Astrocyte (in vitro differentiated cells and primary cell): ENCODE results near the gene CLIC6. TPM values are rescaled to one million over a fixed set of nuclear protein-coding genes. Genes with fewer than 3 reads are reported as not detected.

ENCODE experiments used
- DNase-seq: peaks from one replicate; pipeline ENCODE4 v3.0.0-alpha.2; 2010; ENCODE audit warnings: low read depth
- FAIRE-seq: peaks from 2 replicates; lab custom pipeline; 2011; peaks lifted over from hg19 to GRCh38; lab: Jason Lieb, UNC
- H2AFZ ChIP-seq: 2 replicates; pipeline ENCODE4 v1.6.0; 2012; ENCODE audit warnings: low read depth, low read length, inconsistent platforms
- H3K27ac ChIP-seq: 2 replicates; pipeline ENCODE4 v1.5.1; 2011; ENCODE audit warnings: low read depth, low read length, inconsistent platforms
- H3K27me3 ChIP-seq: 2 replicates; pipeline ENCODE4 v1.6.0; 2011; ENCODE audit warnings: low read length, inconsistent platforms; ENCODE audit not compliant: insufficient read depth
- H3K36me3 ChIP-seq: 2 replicates; pipeline ENCODE4 v1.5.1; 2011; ENCODE audit warnings: low read length, inconsistent platforms; ENCODE audit not compliant: insufficient read depth
- H3K4me1 ChIP-seq: 2 replicates; pipeline ENCODE4 v1.5.1; 2011; ENCODE audit warnings: low read length, inconsistent platforms; ENCODE audit not compliant: insufficient read depth
- H3K4me2 ChIP-seq: 2 replicates; pipeline ENCODE4 v1.6.0; 2012; ENCODE audit warnings: low read length, inconsistent platforms
- H3K4me3 ChIP-seq: 2 replicates; pipeline ENCODE4 v1.5.1; 2011; ENCODE audit warnings: low read depth, mild to moderate bottlenecking, low read length, inconsistent platforms; ENCODE audit not compliant: insufficient read depth
- H3K79me2 ChIP-seq: 2 replicates; pipeline ENCODE4 v1.6.0; 2012; ENCODE audit warnings: mild to moderate bottlenecking, low read length, inconsistent platforms; ENCODE audit not compliant: insufficient read depth
- H3K9ac ChIP-seq: 2 replicates; pipeline ENCODE4 v1.6.0; 2012; ENCODE audit warnings: mild to moderate bottlenecking, low read length, inconsistent platforms
- H3K9me3 ChIP-seq: 2 replicates; pipeline ENCODE4 v1.5.1; 2012; ENCODE audit warnings: low read depth, mild to moderate bottlenecking, low read length, inconsistent platforms; ENCODE audit not compliant: insufficient read depth
- H4K20me1 ChIP-seq: 2 replicates; pipeline ENCODE4 v1.6.0; 2012; ENCODE audit warnings: low read length, inconsistent platforms; ENCODE audit not compliant: insufficient read depth
- H3K27ac Mint-ChIP-seq: one replicate; pipeline ENCODE4 v1.8.0; 2021; ENCODE audit warnings: mild to moderate bottlenecking, mixed read lengths; ENCODE audit not compliant: unreplicated experiment
- H3K27me3 Mint-ChIP-seq: one replicate; pipeline ENCODE4 v1.8.0; 2021; ENCODE audit warnings: low read depth, mixed read lengths; ENCODE audit not compliant: unreplicated experiment
- H3K36me3 Mint-ChIP-seq: one replicate; pipeline ENCODE4 v1.8.0; 2021; ENCODE audit warnings: low read depth, mixed read lengths; ENCODE audit not compliant: unreplicated experiment
- H3K4me1 Mint-ChIP-seq: one replicate; pipeline ENCODE4 v1.8.0; 2021; ENCODE audit warnings: low read depth, mixed read lengths; ENCODE audit not compliant: unreplicated experiment
- H3K4me3 Mint-ChIP-seq: one replicate; pipeline ENCODE4 v1.8.0; 2021; ENCODE audit warnings: mild to moderate bottlenecking, moderate library complexity, mixed read lengths; ENCODE audit not compliant: unreplicated experiment
- H3K9me3 Mint-ChIP-seq: one replicate; pipeline ENCODE4 v1.8.0; 2021; ENCODE audit warnings: mild to moderate bottlenecking, mixed read lengths; ENCODE audit not compliant: unreplicated experiment
- EZH2 ChIP-seq: IDR thresholded peaks from 2 replicates; pipeline ENCODE4 v1.6.1; 2012; ENCODE audit warnings: mild to moderate bottlenecking, low read length, inconsistent platforms; ENCODE audit not compliant: insufficient read depth
- total RNA-seq: library from RNA; stranded (reverse); gene quantifications from 2 replicates; pipeline ENCODE4 v1.2.1, GENCODE V29; 2021
- TF ChIP-seq, protein P1 (sequence below): IDR thresholded peaks from 2 replicates; pipeline ENCODE4 v1.5.1; 2011; ENCODE audit warnings: low read depth, mild to moderate bottlenecking, inconsistent platforms, low read length, moderate library complexity; ENCODE audit not compliant: insufficient read depth

Gene CLIC6
- total RNA-seq, 1 donor from 2014 or later: 0.30 TPM

DNA sequence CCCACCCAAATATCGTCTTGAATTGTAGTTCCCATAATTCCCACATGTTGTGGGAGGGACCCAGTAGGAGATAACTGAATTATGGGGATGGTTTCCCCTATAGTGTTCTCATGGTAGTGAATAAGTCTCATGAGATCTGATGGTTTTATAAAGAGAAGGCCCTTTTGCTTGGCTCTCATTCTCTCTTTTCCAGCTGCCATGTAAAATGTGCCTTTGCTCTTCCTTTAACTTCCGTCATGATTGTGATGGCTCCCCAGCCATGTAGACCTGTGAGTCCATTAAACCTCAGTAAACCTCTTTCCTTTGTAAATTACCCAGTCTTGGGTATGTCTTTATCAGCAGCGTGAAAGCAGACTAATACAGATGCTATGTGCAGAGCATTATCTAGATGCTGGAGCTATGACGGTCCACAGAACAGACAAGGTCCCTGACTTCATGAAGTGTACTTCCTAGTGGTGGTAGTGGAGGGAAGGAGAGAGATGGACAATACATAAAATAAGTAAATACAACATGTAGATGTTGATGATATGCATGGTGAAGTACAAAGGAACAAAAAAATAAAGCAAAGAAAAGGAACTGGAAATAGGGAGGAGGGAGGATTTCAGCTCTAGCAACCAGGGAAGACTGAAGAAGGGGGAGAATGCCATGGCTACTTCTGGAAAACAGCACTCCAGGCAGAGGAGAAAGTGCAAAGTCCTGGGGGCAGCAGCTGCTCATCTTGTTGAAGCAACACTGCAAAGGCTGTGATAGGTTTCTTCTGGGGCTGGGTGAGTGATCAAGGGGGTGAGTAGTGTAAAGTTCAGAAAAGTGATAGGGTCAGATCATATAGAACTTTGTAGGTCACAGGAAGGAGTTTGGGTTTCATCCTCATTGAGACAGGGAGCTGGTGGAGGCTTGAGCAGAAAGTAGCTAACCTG, 47.1 kb upstream of the CLIC6 start:
- H4K20me1 ChIP-seq: no peaks in the 10 kb centered on the region
- H3K27ac Mint-ChIP-seq: no peak overlapping the region
- no peak overlapping the region for H3K27ac ChIP-seq
- H3K4me1 Mint-ChIP-seq: no peaks in the 10 kb centered on the region
- H3K27me3 ChIP-seq: peaks cover 24% of the 10 kb centered on the region
- peaks cover 5% of the 10 kb centered on the region for H3K9me3 Mint-ChIP-seq
- H3K27me3 Mint-ChIP-seq: peaks cover 11% of the 10 kb centered on the region
- H3K4me3 Mint-ChIP-seq: no peak overlapping the region
- TF ChIP-seq EZH2: no peak
- TF ChIP-seq, protein P1, sequence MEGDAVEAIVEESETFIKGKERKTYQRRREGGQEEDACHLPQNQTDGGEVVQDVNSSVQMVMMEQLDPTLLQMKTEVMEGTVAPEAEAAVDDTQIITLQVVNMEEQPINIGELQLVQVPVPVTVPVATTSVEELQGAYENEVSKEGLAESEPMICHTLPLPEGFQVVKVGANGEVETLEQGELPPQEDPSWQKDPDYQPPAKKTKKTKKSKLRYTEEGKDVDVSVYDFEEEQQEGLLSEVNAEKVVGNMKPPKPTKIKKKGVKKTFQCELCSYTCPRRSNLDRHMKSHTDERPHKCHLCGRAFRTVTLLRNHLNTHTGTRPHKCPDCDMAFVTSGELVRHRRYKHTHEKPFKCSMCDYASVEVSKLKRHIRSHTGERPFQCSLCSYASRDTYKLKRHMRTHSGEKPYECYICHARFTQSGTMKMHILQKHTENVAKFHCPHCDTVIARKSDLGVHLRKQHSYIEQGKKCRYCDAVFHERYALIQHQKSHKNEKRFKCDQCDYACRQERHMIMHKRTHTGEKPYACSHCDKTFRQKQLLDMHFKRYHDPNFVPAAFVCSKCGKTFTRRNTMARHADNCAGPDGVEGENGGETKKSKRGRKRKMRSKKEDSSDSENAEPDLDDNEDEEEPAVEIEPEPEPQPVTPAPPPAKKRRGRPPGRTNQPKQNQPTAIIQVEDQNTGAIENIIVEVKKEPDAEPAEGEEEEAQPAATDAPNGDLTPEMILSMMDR: no peak
- no peaks in the 10 kb centered on the region for H3K4me1 ChIP-seq
- DNase-seq (no peak), FAIRE-seq (no peak)
- no peak overlapping the region for H3K4me2 ChIP-seq
- no peaks in the 10 kb centered on the region for H3K36me3 ChIP-seq
- H3K36me3 Mint-ChIP-seq: no peaks in the 10 kb centered on the region
- H3K9ac ChIP-seq: no peak overlapping the region
- H3K9me3 ChIP-seq: no peaks in the 10 kb centered on the region
- no peaks in the 10 kb centered on the region for H3K79me2 ChIP-seq
- no peak overlapping the region for H3K4me3 ChIP-seq
- H2AFZ ChIP-seq: no peak overlapping the region

DNA sequence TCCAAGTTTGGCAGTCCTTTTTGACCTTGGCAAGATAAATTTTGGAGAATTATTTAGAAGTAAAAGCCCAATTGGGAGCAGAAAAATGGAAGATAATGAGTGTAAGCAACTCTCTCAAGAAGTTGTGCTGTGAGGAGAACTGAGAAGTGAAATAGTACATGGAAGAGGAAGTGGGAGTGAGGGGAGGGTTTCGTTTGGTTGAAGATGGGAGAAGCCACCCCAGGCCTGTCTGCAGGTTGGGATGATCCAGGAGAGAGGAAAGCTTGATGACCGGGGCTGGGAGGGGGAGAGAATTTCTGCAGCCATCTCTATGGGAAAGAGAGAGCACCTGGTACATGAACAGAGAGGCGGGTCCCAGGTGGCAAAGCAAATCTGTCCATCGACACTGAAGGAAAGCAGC, 45.3 kb upstream of the CLIC6 start:
- no peak overlapping the region for H3K4me2 ChIP-seq
- H3K36me3 ChIP-seq: no peaks in the 10 kb centered on the region
- H3K4me3 ChIP-seq: no peak overlapping the region
- H2AFZ ChIP-seq: no peak overlapping the region
- H3K9ac ChIP-seq: no peak overlapping the region
- peaks cover 27% of the 10 kb centered on the region for H3K27me3 ChIP-seq
- no peak overlapping the region for H3K4me3 Mint-ChIP-seq
- H3K36me3 Mint-ChIP-seq: no peaks in the 10 kb centered on the region
- no peaks in the 10 kb centered on the region for H3K79me2 ChIP-seq
- H3K27ac ChIP-seq: no peak overlapping the region
- peaks cover 11% of the 10 kb centered on the region for H3K27me3 Mint-ChIP-seq
- no peaks in the 10 kb centered on the region for H3K9me3 ChIP-seq
- no peak overlapping the region for H3K27ac Mint-ChIP-seq
- H3K9me3 Mint-ChIP-seq: peaks cover 5% of the 10 kb centered on the region
- H4K20me1 ChIP-seq: no peaks in the 10 kb centered on the region
- FAIRE-seq (no peak), DNase-seq (no peak)
- TF ChIP-seq EZH2: no peak
- TF ChIP-seq, protein P1: no peak
- H3K4me1 Mint-ChIP-seq: no peaks in the 10 kb centered on the region
- no peaks in the 10 kb centered on the region for H3K4me1 ChIP-seq

DNA sequence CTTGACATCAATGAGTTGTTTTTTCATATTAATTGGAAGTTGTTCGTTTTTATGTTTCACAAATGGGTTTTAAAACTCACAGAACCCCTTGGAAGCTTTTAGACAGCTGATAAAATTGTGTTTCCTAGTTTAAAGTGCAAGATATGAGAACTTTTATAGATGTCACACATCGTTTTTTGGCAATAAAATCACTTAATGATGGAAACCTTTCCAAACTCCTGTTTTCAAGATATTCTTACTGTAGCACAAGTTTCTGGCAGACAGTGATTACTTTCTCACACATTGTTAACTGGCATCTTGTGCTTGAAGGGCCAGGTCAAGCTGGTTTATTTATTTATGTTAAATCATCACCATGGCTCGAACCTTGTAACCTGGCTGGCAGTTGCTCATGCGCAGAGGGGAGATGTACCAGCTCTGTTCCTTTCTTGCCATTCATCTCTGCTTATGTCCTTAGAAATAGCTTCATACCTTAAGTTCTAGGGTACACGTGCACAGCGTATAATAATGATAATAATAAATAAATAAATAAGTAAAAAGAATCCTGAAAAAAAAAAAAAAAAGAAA, 43.7 kb upstream of the CLIC6 start:
- H3K4me3 Mint-ChIP-seq: no peak overlapping the region

More for the DNA sequence above, 43.7 kb upstream of the CLIC6 start:
- H4K20me1 ChIP-seq: no peaks in the 10 kb centered on the region
- no peaks in the 10 kb centered on the region for H3K9me3 ChIP-seq
- no peak overlapping the region for H3K27ac ChIP-seq
- H3K36me3 ChIP-seq: no peaks in the 10 kb centered on the region
- Mint-ChIP-seq H3K36me3 (no peaks in the 10 kb centered on the region), H3K4me1 (no peaks in the 10 kb centered on the region), H3K27ac (no peak overlapping the region), H3K9me3 (peaks cover 5% of the 10 kb centered on the region), H3K27me3 (peaks cover 11% of the 10 kb centered on the region)
- H3K27me3 ChIP-seq: peaks cover 15% of the 10 kb centered on the region
- no peaks in the 10 kb centered on the region for H3K4me1 ChIP-seq
- no peak for TF ChIP-seq EZH2
- TF ChIP-seq, protein P1: no peak
- no peak overlapping the region for H2AFZ ChIP-seq
- DNase-seq: no peak
- H3K79me2 ChIP-seq: no peaks in the 10 kb centered on the region
- no peak for FAIRE-seq
- no peak overlapping the region for H3K9ac ChIP-seq
- no peak overlapping the region for H3K4me3 ChIP-seq
- no peak overlapping the region for H3K4me2 ChIP-seq
